ENCODE results near the gene FASTK.

DNA sequence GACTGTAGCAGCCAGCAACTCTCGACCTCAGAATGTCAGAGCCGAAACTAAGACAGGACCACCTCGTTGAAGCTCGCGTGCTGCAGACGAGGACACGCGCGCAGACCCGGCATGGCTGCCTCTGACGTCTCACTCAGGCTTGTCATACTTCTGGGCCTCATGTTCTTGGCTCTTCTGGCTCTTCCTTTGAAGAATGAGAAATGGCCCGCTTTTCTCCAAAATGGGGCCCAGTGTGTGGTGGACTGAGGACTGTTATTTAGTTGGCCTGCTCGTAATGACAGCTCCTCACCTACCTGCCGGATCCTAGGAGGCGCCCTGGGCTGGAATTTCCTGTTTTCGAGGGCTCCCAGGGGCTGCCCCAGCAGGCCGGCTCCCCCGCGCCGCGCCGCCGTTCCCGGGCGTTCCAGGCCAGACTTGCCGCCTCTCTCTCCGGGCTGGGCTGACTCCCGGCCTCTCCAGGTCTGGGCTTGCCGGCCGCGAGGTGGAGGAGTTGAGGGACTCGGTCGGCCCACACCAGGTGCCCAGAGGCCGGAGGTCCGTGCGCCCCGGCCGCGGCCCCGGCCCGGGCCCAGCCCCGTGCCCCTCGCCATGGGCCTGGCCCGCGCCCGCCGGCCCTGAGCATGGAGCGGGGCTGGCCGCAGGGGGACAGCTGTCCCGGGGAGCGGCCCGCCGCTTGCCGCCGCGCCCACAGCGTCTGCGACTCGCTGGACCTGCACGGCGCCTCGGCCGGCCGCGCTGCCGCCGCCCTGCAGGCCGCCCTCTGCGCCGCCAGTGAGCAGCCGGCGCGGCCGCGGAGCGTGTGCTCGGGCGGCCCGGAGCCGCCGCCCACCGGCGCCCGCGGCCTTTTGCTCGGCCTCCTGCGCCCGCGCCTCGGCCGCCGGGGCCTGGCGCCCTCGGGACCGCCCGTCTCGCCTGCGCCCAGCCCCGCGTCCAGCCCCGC, 33.8 kb upstream of the FASTK start:
- TF ChIP-seq ZC3H10 (CRISPR knock-in tag; IDR thresholded peaks at IDR 0.05), result no peak
- TF ChIP-seq, protein P1, sequence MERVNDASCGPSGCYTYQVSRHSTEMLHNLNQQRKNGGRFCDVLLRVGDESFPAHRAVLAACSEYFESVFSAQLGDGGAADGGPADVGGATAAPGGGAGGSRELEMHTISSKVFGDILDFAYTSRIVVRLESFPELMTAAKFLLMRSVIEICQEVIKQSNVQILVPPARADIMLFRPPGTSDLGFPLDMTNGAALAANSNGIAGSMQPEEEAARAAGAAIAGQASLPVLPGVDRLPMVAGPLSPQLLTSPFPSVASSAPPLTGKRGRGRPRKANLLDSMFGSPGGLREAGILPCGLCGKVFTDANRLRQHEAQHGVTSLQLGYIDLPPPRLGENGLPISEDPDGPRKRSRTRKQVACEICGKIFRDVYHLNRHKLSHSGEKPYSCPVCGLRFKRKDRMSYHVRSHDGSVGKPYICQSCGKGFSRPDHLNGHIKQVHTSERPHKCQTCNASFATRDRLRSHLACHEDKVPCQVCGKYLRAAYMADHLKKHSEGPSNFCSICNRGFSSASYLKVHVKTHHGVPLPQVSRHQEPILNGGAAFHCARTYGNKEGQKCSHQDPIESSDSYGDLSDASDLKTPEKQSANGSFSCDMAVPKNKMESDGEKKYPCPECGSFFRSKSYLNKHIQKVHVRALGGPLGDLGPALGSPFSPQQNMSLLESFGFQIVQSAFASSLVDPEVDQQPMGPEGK (CRISPR knock-in tag; IDR thresholded peaks at IDR 0.05; ENCODE audit: borderline replicate concordance), result no peak

All from SK-N-SH treated with all-trans-retinoic acid at 6 μM for 48 hours (cell line).